ENCODE results near the gene PDK2.

- TF ChIP-seq CTCF (IDR thresholded peaks at IDR 0.05; ENCODE audit: insufficient read depth, low read length, poor library complexity, severe bottlenecking) (no peak), EZH2phosphoT487 (conservative IDR thresholded peaks at IDR 0.05; ENCODE audit: low read length) (no peak)
Measured at GRCh38 chr17:50048988-50049387, 46.2 kb upstream of the PDK2 start.
